ENCODE measurements around the gene ERC2.

Gene ERC2

GRCh38 chr3:55675478-55675877 is 792.8 kb downstream of the ERC2 start:
- DNase-seq (ENCODE audit: low spot score) = peak; percentile 8

- DNase-seq (ENCODE audit: low spot score) = no peak
These were observed 794.5 kb downstream of the ERC2 start for GRCh38 chr3:55673764-55674163.

GRCh38 chr3:55669133-55669532 is 799.1 kb downstream of the ERC2 start:
- no peak for DNase-seq (ENCODE audit: low spot score)

DNA sequence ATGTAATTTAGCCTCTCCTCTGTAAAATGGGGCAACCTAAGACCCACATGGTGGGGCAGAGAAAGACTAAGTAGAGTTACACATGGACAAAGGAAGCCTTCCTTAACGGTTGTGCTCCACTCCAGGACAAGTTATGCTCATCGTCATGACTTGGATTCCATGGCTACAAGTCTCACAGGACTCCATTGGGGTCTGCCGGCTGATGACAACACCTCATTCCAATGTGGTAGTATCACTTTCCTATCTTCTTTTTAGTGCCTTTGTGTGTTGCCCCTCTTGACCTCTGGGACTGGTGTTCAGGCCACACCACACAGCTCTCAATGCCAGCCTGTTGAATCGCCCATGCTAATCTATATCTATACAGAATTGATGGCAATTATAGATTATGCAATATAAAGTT is 799.9 kb downstream of the ERC2 start:
- DNase-seq (ENCODE audit: low spot score) = no peak

GRCh38 chr3:55664387-55664786 is 803.9 kb downstream of the ERC2 start:
- no peak for DNase-seq (ENCODE audit: low spot score)

DNA sequence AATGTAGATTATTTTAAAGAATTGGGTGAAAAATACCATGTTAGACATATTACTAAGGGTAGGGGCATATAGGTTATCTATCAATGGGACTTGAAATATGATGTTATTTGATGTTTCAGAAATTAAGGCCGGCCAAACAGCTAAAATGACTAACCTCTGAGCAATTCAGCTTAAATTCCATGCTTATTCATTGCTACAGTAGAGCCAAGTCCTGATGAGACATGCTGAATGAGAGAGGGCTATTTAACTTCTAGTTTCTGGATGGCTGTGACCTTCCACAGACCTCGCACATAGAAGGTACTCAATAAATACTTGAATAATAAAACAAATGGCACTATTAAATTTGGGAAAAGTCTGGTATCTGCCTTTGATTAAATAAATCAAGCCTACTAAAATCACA is 805.6 kb downstream of the ERC2 start:
- DNase-seq (ENCODE audit: low spot score) = no peak

GRCh38 chr3:55661571-55661970 is 806.7 kb downstream of the ERC2 start:
- DNase-seq (ENCODE audit: low spot score) = no peak

- no peak for DNase-seq (ENCODE audit: low spot score)
These were observed 807.1 kb downstream of the ERC2 start for GRCh38 chr3:55661141-55661540.

DNA sequence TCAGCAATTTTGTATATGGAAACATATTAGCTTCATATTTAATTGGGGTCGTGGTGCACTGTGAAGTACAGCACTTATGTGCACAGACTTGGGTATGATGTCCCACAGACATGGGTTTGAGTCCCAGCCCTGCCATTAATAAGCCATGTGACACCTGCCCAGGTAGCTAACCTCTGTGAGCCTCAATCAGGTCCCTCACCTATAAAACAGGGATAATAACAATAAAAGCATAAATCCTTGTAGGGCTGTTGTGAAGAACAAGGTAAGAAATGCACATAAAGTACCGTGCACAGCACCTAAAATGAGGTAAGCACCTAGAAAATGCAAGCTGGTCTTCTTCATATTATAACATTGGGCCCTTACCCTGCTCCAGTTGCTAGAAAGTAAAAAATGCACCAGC is 807.6 kb downstream of the ERC2 start:
- DNase-seq (ENCODE audit: low spot score) = no peak

GRCh38 chr3:55659701-55660100 is 808.6 kb downstream of the ERC2 start:
- DNase-seq (ENCODE audit: low spot score) = no peak

DNA sequence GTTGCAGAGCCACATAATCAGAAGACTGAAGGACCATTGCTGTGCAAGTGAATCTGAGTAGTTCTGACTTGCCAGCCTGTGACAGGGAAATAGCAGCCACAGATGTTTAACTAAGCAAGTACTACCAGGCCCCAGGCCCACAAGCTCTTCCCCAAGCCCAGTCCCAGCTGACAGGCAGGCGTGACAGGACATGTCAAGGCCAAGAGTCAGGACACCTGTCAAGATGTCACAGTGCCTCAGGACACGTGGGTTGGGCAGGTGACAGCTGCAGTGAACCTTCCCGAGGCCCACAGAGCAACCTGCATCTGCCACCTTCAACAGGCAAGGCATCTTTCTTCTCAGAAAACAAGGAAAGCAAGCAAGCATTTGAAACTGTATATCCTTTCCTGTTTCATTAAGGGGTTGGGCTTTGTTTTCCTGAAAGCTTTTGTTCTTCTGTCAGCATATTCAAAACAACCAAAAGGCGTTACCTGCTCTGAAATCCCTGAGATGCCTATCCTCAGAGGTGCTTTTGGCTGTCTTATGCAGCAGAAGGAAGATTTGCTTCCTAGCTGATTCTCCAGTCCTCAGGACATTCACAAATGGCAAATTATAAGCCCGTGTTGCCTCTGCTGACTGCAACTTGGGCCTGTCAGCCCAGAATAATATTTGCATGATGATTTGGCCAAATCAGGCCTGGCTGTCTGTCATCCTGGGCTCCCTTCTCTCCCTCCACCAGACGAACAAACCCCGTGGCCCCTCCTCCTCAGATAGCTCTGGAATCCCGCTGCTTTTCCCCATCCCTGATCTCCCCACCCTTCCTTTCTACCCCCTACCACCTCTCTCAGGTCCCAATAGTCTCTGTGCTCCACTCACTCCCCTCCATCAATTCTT is 809.3 kb downstream of the ERC2 start:
- DNase-seq (ENCODE audit: low spot score) = no peak

- no peak for DNase-seq (ENCODE audit: low spot score)
These were observed 810.0 kb downstream of the ERC2 start for GRCh38 chr3:55658270-55658669.

DNA sequence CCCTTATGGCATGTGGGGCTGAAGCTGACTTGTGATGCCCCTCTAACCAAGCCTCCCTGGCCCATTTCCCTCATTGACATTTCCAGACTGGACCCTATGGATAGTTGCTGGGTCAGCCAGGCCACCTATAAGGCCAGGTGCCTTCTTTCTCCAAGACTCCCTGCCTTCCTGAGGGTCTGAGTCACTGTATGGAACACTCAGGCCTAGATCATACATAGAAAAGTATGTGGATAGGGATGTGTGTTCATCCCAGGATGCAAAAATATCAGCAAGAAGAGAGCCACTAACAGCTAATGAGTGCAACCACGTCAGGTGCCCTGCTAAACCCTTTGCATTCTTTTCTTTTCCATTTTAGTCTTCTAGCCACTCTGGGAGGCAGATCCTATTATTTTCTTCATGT is 812.7 kb downstream of the ERC2 start:
- DNase-seq (ENCODE audit: low spot score) = no peak

DNA sequence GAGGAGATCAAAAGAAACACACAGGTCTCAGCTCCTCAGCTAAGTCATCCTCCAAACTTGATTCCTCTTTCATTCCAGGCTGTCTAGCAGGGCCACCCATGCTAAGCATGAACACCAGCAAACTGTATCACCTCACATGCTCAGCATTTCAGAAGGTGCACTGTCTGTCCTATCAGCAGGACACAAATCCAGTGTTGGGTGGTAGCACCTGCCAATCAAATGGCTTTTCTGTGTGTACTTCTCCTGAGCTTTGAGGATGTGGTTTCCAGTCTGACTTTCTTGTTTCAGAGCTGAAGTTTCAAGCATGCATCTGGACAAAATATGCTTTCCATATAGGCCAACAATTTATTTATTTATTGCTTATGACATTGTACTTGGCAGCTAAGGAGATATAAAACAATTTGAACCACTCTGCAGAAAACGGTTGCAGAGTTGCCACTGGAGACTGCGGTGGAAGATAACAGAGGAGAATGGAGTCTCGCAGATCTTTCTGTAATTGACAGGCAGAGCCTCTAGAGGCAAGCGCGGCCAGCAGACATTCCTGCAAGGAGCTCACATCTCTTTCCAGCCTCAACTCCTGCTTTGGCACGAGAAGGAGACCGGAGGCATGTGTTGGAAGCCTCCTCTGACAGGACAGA is 814.0 kb downstream of the ERC2 start:
- DNase-seq (ENCODE audit: low spot score) = no peak

DNA sequence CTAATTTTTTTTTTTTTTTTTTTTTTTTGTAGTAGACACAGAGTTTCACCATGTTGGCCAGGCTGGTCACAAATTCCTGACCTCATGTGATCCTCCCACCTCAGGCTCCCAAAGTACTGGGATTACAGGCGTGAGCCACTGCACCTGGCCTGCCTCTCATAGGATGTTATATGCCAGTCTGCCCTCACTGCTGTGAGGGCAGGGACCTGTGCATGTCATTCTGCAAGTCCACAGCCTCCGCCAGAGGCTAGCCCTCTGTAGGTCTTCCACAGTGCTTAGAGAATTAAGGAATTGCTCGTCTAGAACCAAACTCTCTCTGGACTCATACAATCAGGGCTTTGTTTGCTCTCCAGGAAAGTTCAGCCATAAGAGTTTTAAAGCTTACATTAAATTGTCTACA is 817.3 kb downstream of the ERC2 start:
- no peak for DNase-seq (ENCODE audit: low spot score)

GRCh38 chr3:55650011-55650410 is 818.3 kb downstream of the ERC2 start:
- no peak for DNase-seq (ENCODE audit: low spot score)

DNA sequence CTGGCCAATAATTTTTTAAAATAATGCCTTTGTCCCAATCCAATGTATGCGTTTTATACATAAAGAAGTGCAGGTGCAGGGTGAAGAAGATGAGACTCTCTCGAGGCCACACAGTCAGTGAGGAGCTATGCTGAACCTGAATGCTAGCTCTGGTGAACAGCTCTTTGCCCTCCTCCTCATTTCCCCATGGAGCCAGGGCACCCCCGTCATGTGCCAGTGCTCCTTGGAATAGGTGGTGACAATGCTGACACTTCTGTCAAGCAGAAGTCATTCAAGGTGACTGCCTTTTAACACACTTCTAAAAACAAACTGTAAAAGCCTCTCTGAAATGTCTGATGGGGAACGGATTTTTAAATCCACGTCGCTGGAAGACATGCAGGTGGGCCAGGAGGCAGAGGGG is 818.7 kb downstream of the ERC2 start:
- DNase-seq (ENCODE audit: low spot score) = no peak

- DNase-seq (ENCODE audit: low spot score) = no peak
These were observed 819.5 kb downstream of the ERC2 start for GRCh38 chr3:55648591-55649318.

- no peak for DNase-seq (ENCODE audit: low spot score)
These were observed 820.6 kb downstream of the ERC2 start for GRCh38 chr3:55647670-55648069.

GRCh38 chr3:55647063-55647462 is 821.2 kb downstream of the ERC2 start:
- no peak for DNase-seq (ENCODE audit: low spot score)

GRCh38 chr3:55646121-55646520 is 822.1 kb downstream of the ERC2 start:
- DNase-seq (ENCODE audit: low spot score) = no peak

- no peak for DNase-seq (ENCODE audit: low spot score)
These were observed 822.8 kb downstream of the ERC2 start for GRCh38 chr3:55645422-55645821.

DNA sequence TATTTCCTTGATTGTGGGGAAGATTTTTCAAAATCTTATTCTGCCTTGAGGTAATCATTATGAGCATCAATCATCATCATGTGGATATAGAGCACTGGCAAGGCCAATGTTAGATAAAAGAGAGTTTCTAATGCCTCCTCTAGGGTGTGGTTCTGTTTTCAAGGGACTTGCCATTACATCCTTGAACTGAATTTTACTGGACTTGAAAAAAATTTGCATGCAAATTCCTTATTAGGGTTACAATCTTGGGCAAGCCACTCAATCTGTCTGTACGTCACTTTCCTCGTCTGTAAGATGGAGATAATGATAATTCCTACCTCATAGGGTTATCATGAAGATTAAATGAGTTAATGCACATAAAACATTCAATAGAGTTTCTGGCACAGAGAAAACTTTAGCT is 825.0 kb downstream of the ERC2 start:
- no peak for DNase-seq (ENCODE audit: low spot score)
